ENCODE measurements around the gene KRT32. TPM values are rescaled to one million over a fixed set of nuclear protein-coding genes. Genes with fewer than 3 reads are reported as not detected.

KRT32 gene
- total RNA-seq (2014; rRNA removed) (1.5 TPM in 2 replicates), Bru-seq, nascent RNA (percentile 13 among the genes with signal in this experiment), BruChase-seq, experiment 1, labeled RNA remaining after a 6-hour chase (percentile 15 among the genes with signal in this experiment), BruChase-seq, experiment 2, labeled RNA remaining after a 2-hour chase (not detected)
- long read RNA-seq, result 0 reads

DNA sequence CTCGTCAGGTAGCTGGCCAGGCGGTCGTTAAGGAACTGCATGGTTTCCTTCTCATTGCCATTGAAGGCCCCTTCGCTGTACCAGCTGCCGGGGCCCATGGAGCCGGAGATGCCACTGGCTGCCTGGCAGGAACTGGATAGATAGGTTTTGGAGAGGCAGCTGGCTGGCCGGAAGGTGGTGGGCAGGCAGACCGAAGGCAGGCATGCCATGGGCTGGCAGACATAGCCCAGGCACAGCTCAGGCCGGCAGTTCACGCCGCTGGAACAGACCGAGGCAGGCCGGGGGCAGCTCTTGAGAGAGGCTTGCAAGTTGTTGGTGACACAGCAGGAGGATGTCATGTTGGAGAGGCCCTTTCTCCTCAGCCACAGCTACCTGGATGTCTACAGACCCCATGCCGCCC, at the start of gene KRT32:
KRT32 (minus strand) TSS at position 399 of the 400 bp plus-strand sequence; CDS start at position 338, 61 bp downstream.
- no peak within 1 kb of the TSS for H3K4me3 ChIP-seq (ENCODE audit: low read length)
- ATAC-seq, result no peak
- H3K9me3 ChIP-seq (ENCODE audit: low read length), result no peaks in the 10 kb centered on the region
- H3K36me3 ChIP-seq (ENCODE audit: low read depth, low read length), result no peaks in the 10 kb centered on the region
- peaks cover 5% of the 10 kb centered on the region for H3F3A ChIP-seq (ENCODE audit: low read length, unreplicated experiment)
- H3K27me3 ChIP-seq (ENCODE audit: low read length), result no peaks in the 10 kb centered on the region
- no peak for DNase-seq
- TF ChIP-seq EZH2 (IDR thresholded peaks at IDR 0.05; ENCODE audit: low read length, unreplicated experiment) (no peak), EZH2phosphoT487 (IDR thresholded peaks at IDR 0.05; ENCODE audit: borderline replicate concordance, low read length) (no peak)
- TF ChIP-seq, protein P1, sequence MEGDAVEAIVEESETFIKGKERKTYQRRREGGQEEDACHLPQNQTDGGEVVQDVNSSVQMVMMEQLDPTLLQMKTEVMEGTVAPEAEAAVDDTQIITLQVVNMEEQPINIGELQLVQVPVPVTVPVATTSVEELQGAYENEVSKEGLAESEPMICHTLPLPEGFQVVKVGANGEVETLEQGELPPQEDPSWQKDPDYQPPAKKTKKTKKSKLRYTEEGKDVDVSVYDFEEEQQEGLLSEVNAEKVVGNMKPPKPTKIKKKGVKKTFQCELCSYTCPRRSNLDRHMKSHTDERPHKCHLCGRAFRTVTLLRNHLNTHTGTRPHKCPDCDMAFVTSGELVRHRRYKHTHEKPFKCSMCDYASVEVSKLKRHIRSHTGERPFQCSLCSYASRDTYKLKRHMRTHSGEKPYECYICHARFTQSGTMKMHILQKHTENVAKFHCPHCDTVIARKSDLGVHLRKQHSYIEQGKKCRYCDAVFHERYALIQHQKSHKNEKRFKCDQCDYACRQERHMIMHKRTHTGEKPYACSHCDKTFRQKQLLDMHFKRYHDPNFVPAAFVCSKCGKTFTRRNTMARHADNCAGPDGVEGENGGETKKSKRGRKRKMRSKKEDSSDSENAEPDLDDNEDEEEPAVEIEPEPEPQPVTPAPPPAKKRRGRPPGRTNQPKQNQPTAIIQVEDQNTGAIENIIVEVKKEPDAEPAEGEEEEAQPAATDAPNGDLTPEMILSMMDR (conservative IDR thresholded peaks at IDR 0.05; ENCODE audit: low read depth, low read length), result no peak
- no peak within 1 kb of the TSS for H3K9ac ChIP-seq (ENCODE audit: low read length)
- no peak within 1 kb of the TSS for H3K27ac ChIP-seq (ENCODE audit: low read length)
- no peaks in the 10 kb centered on the region for H3K79me2 ChIP-seq (ENCODE audit: low read length)
- CTCF ChIA-PET, result no interaction called here
- BruUV-seq (replicated peaks), result no TSS peak
- no peak within 1 kb of the TSS for H3K4me2 ChIP-seq (ENCODE audit: low read length)
- no peak within 1 kb of the TSS for H2AFZ ChIP-seq (ENCODE audit: low read length)
- POLR2A ChIA-PET (ENCODE audit: unreplicated experiment), result no interaction called here
- H3K9me2 ChIP-seq (replicated peaks; ENCODE audit: low read length), result no peaks in the 10 kb centered on the region
- H4K20me1 ChIP-seq (ENCODE audit: low read length), result no peaks in the 10 kb centered on the region
- intact Hi-C loops (cut with micrococcal nuclease), result no loop called here
- H3K4me1 ChIP-seq (ENCODE audit: insufficient read depth, low read length), result peaks cover 25% of the 10 kb centered on the region

DNA sequence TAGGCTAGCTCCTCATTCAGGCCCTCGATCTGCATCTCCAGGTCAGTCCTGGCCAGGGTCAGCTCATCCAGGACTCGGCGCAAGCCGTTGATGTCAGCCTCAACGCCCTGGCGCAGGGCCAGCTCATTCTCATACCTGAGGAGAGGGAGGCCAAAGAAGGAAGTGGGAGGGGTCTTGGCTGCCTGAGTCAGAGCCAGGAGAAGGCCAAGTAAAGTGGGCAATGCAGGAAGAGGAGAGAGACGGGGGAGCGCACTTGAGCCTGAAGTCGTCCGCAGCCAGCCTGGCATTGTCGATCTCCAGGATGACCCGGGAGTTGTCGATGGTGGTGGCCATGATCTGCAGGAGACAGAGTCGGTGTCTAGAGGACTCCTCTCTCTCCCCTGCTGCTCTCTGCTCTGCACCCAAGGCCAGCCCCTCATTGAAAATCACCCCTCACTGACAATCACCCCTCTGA, 49.7 kb upstream of the KRT32 start:
- Histone ChIP-seq H2AFZ (ENCODE audit: low read length) (no peak overlapping the region), H3K9me2 (replicated peaks; ENCODE audit: low read length) (no peaks in the 10 kb centered on the region), H3K36me3 (ENCODE audit: low read depth, low read length) (peaks cover 8% of the 10 kb centered on the region; the same call in 1 of the 2 replicates), H3K27me3 (ENCODE audit: low read length) (no peaks in the 10 kb centered on the region), H3K79me2 (ENCODE audit: low read length) (no peaks in the 10 kb centered on the region), H3F3A (ENCODE audit: low read length, unreplicated experiment) (no peaks in the 10 kb centered on the region), H4K20me1 (ENCODE audit: low read length) (no peaks in the 10 kb centered on the region), H3K9me3 (ENCODE audit: low read length) (no peaks in the 10 kb centered on the region), H3K27ac (ENCODE audit: low read length) (no peak overlapping the region), H3K9ac (ENCODE audit: low read length) (no peak overlapping the region), H3K4me1 (ENCODE audit: insufficient read depth, low read length) (peaks cover 43% of the 10 kb centered on the region), H3K4me2 (ENCODE audit: low read length) (peak overlapping the region; percentile 47; the same call in 1 of the 2 replicates), H3K4me3 (ENCODE audit: low read length) (no peak overlapping the region)
- TF ChIP-seq EZH2phosphoT487 (IDR thresholded peaks at IDR 0.05; ENCODE audit: borderline replicate concordance, low read length) (no peak), EZH2 (IDR thresholded peaks at IDR 0.05; ENCODE audit: low read length, unreplicated experiment) (no peak)
- TF ChIP-seq, protein P1 (conservative IDR thresholded peaks at IDR 0.05; ENCODE audit: low read depth, low read length), result no peak
- ChIA-PET POLR2A (ENCODE audit: unreplicated experiment) (no interaction called here), CTCF (no interaction called here)
- intact Hi-C loops (cut with micrococcal nuclease), result loop anchor here (10.0 kb wide), 1 partner anchor 712 kb away; no protein-coding TSS in a partner anchor
- BruUV-seq (replicated peaks), result no TSS peak
- ATAC-seq (no peak), DNase-seq (no peak)

DNA sequence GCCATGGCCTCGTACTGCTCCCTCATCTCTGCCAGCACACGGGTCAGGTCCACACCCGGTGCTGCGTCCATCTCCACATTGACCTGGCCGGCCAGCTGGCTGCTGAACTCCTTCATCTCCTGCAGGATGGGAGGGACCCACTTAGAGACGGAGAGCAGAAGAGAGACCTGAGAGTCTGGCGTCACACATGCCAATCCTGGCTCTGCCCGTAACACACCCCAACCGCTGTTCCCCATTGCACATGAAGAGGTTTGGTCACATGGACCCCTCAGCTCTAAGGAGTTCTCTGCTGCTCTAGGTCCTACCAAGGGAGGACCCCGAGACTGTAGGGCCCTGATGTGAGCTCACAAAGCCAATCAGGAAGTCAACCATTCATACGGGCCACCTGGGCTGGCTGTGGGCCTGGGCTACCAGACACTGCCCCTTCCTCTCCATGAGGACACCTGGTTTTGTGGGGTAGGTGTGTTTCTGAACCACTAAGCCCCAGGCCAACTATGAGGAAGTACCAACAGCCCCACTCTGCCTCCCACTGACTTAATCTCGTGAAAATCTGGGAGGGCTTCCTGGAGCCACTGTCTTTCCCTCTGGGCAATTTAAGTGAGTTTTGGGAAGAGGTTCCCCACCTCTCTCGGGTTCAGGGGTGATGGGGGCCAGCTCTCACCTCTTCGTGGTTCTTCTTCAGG, 49.1 kb upstream of the KRT32 start:
- Histone ChIP-seq H3F3A (ENCODE audit: low read length, unreplicated experiment) (no peaks in the 10 kb centered on the region), H3K4me2 (ENCODE audit: low read length) (no peak overlapping the region), H3K4me1 (ENCODE audit: insufficient read depth, low read length) (peaks cover 41% of the 10 kb centered on the region), H3K9me2 (replicated peaks; ENCODE audit: low read length) (no peaks in the 10 kb centered on the region), H3K27ac (ENCODE audit: low read length) (no peak overlapping the region), H3K9ac (ENCODE audit: low read length) (no peak overlapping the region), H4K20me1 (ENCODE audit: low read length) (no peaks in the 10 kb centered on the region), H3K9me3 (ENCODE audit: low read length) (no peaks in the 10 kb centered on the region), H3K4me3 (ENCODE audit: low read length) (no peak overlapping the region), H3K27me3 (ENCODE audit: low read length) (no peaks in the 10 kb centered on the region), H2AFZ (ENCODE audit: low read length) (no peak overlapping the region), H3K79me2 (ENCODE audit: low read length) (no peaks in the 10 kb centered on the region), H3K36me3 (ENCODE audit: low read depth, low read length) (peaks cover 8% of the 10 kb centered on the region; the same call in 1 of the 2 replicates)
- no peak for DNase-seq
- BruUV-seq (replicated peaks), result no TSS peak
- TF ChIP-seq EZH2phosphoT487 (IDR thresholded peaks at IDR 0.05; ENCODE audit: borderline replicate concordance, low read length), result no peak
- TF ChIP-seq EZH2 (IDR thresholded peaks at IDR 0.05; ENCODE audit: low read length, unreplicated experiment), result no peak
- TF ChIP-seq, protein P1 (conservative IDR thresholded peaks at IDR 0.05; ENCODE audit: low read depth, low read length), result no peak
- no peak for ATAC-seq
- intact Hi-C loops (cut with micrococcal nuclease), result loop anchor here (10.0 kb wide), 1 partner anchor 711 kb away; no protein-coding TSS in a partner anchor
- POLR2A ChIA-PET (ENCODE audit: unreplicated experiment), result no interaction called here
- CTCF ChIA-PET, result no interaction called here
